LNCaP clone FGC (cell line): ENCODE measurements around the gene KIAA1328.

Source experiments
- DNase-seq: peaks from one replicate; pipeline ENCODE4 v3.0.0-alpha.2; 2011; ENCODE audit warnings: low read depth
- H3K4me3 ChIP-seq: 2 replicates; pipeline ENCODE4 v1.5.1; 2011; ENCODE audit warnings: mild to moderate bottlenecking, low read depth, low read length, control low read depth
- TF ChIP-seq, protein P1 (sequence below): IDR thresholded peaks from 2 replicates; pipeline ENCODE4 v1.5.1; 2012; ENCODE audit warnings: mild to moderate bottlenecking; ENCODE audit not compliant: control insufficient read depth, insufficient read depth; ENCODE audit errors: extremely low read depth

The KIAA1328 gene

DNA sequence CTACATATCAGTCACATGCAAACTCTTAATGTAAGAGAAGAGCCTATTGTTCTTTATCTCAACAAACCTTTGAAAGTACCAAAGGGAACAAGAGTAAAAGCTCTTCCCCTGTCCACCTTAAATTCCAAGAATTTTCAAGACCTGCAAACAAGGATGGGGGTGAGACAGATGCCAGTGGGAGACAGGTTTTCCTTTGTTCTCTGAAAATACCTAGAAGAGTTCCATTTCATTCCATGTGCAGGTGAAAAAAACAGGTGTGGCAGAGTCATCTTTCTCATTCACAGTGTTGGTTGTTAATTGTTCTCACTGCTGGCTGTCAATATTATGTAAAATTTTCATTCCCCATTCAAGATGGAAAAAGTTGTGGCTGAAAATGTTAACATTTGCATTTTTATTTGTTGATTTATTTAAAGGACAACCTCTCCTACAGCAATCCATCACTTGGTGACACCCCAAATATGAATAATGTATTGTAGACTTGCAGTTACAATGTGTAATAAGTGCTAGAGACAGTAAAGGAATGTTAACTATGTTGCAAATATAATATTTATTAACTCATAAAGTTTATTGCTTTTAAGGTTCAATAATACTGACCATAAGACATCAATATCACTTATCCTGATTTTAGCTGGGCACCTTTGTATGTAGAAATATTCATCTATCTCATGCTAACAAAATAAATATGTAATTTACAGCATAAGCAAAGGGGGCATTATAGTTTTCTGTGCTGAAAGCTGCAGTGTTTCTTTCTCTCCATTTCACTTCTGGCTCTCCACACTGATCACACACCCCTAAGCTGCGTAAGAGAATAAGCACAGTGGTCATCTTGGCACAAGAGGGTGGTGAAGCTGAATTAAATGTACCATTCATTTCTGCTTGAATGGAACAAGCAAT is 347.0 kb downstream of the KIAA1328 start:
- TF ChIP-seq, protein P1, sequence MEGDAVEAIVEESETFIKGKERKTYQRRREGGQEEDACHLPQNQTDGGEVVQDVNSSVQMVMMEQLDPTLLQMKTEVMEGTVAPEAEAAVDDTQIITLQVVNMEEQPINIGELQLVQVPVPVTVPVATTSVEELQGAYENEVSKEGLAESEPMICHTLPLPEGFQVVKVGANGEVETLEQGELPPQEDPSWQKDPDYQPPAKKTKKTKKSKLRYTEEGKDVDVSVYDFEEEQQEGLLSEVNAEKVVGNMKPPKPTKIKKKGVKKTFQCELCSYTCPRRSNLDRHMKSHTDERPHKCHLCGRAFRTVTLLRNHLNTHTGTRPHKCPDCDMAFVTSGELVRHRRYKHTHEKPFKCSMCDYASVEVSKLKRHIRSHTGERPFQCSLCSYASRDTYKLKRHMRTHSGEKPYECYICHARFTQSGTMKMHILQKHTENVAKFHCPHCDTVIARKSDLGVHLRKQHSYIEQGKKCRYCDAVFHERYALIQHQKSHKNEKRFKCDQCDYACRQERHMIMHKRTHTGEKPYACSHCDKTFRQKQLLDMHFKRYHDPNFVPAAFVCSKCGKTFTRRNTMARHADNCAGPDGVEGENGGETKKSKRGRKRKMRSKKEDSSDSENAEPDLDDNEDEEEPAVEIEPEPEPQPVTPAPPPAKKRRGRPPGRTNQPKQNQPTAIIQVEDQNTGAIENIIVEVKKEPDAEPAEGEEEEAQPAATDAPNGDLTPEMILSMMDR = no peak
- no peak for DNase-seq

GRCh38 chr18:37176621-37176934 is 347.7 kb downstream of the KIAA1328 start:
- TF ChIP-seq, protein P1 = no peak
- no peak overlapping the region for H3K4me3 ChIP-seq
- DNase-seq = no peak

More for the DNA sequence above, 347.0 kb downstream of the KIAA1328 start:
- no peak overlapping the region for H3K4me3 ChIP-seq

DNA sequence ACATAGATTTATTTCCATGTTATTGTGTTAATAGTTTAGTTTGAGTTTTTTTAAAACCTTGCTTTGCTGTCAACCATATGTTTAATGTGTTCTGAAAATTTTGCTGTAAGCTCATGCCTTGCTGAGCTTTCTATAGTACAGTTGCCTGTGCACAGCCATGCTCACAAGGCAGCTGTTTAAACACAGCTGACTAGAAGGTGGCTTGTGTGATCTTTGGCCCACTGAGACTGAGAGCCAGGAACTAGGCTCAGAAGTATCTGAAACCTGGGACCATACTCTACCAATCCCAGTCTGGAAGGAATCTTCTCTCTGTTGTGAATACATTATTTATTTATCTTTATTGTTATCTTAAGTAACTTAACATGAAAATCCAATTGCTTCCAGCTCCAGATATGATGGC is 350.5 kb downstream of the KIAA1328 start:
- no peak for DNase-seq
- no peak overlapping the region for H3K4me3 ChIP-seq
- TF ChIP-seq, protein P1 = no peak

GRCh38 chr18:37180086-37180485 is 351.2 kb downstream of the KIAA1328 start:
- no peak overlapping the region for H3K4me3 ChIP-seq
- TF ChIP-seq, protein P1 = no peak
- no peak for DNase-seq

DNA sequence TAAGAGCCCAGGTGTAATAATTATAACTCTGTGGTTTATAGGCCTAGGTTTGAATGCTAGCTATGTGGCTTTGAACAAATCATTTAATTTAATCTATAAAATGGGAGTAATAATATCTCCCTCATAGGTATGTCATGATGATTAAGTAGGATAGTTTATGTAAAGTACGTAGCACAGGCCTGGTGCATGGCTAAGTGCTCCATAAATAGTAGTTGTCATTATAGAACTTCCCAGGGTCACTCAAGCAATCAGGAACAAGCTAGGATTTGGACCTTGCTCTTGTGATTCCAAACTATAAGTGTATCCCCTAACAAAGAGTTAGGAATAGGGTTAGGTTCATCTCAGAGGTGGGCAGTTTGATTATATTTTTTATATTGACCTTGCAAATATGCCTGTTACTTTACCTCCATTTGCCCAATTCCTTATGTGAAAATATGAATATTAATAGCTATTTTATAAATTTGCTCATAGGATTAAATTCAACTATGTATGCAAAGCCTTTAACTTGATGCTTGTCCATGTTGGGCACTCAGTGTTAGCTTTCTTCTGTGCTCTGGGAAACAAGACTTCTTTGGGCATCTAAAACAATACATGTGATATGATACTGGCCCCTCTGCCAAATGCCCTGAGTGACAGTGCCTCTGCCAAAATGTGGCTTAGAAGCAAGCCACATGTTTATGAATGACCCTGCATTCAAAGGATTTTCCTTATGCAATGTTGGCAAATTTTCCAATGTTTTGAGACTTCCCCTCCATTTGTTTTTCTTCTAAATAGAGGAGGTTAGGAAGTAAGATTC is 353.6 kb downstream of the KIAA1328 start:
- TF ChIP-seq, protein P1 = no peak
- DNase-seq = no peak
- no peak overlapping the region for H3K4me3 ChIP-seq

DNA sequence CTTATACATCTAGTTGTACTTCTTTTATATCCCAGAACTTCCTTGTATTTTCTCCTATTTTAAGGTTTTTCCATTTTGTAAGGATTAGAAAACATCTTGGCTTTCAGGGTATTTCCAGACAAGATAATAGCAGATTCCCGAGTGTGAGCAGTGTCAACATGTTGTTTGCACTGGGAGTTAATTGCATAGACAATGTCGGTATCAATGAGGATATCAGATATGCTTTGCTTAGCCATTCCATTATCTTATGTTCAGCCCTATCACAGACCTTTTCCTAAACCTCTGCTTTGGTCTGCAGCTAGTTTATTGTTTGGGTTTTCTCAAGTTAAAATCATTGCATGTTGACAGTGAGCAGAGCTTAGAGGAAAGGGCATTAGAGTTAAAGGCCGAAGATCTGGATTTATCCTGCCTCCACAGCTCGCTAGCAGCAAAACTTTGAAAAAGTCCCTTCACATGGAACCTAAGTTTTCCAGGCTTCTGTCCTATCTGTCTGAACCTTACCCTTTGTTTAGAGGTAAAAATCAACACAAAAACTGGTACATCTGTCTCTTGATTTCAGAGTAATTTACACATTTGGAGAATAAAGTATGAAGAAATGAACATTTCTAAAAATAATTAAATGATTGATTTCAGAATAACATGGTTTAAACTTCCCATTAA is 355.4 kb downstream of the KIAA1328 start:
- no peak for DNase-seq
- H3K4me3 ChIP-seq = no peak overlapping the region
- TF ChIP-seq, protein P1 = no peak
